Measurements from ENCODE around the gene PJVK.

GRCh38 chr2:178498137-178498536 lies 47.0 kb downstream of the PJVK start:
- TF ChIP-seq CTCF (IDR thresholded peaks at IDR 0.05) (no peak), MAX (CRISPR knock-in tag; IDR thresholded peaks at IDR 0.05) (no peak), ESRRA (CRISPR knock-in tag; IDR thresholded peaks at IDR 0.05; ENCODE audit: borderline replicate concordance) (no peak)

All from WTC11 (cell line).